Rectal smooth muscle tissue (tissue), 1 donor: Measurements from ENCODE around the gene LPP.

Experiments used
- H3K27ac ChIP-seq: one replicate; pipeline ENCODE4 v1.7.0; 2013; ENCODE audit warnings: low read depth, low read length, inconsistent platforms
- H3K27me3 ChIP-seq: one replicate; pipeline ENCODE4 v1.7.0; 2013; ENCODE audit warnings: low read length; ENCODE audit not compliant: control insufficient read depth, insufficient read depth
- H3K36me3 ChIP-seq: one replicate; pipeline ENCODE4 v1.7.0; 2013; ENCODE audit warnings: low read length; ENCODE audit not compliant: control insufficient read depth, insufficient read depth
- H3K4me1 ChIP-seq: one replicate; pipeline ENCODE4 v1.7.0; 2013; ENCODE audit warnings: low read length; ENCODE audit not compliant: control insufficient read depth, insufficient read depth
- H3K4me3 ChIP-seq: one replicate; pipeline ENCODE4 v1.7.0; 2013; ENCODE audit warnings: low read length
- H3K9ac ChIP-seq: one replicate; pipeline ENCODE4 v1.7.0; 2013; ENCODE audit warnings: low read length

Gene LPP

GRCh38 chr3:188257384-188258026 lies 103.5 kb downstream of the LPP start:
- no peaks in the 10 kb centered on the region for H3K27me3 ChIP-seq
- peak overlapping the region; percentile 66 for H3K27ac ChIP-seq
- peaks cover 41% of the 10 kb centered on the region for H3K4me1 ChIP-seq
- no peak overlapping the region for H3K4me3 ChIP-seq
- H3K36me3 ChIP-seq, result no peaks in the 10 kb centered on the region
- H3K9ac ChIP-seq, result no peak overlapping the region

GRCh38 chr3:188259191-188259590 lies 105.2 kb downstream of the LPP start:
- Histone ChIP-seq H3K4me1 (peaks cover 54% of the 10 kb centered on the region), H3K27me3 (no peaks in the 10 kb centered on the region), H3K36me3 (no peaks in the 10 kb centered on the region), H3K27ac (peak overlapping the region; percentile 64), H3K9ac (no peak overlapping the region), H3K4me3 (no peak overlapping the region)

GRCh38 chr3:188259596-188259995 lies 105.6 kb downstream of the LPP start:
- Histone ChIP-seq H3K4me1 (peaks cover 53% of the 10 kb centered on the region), H3K9ac (no peak overlapping the region), H3K27me3 (no peaks in the 10 kb centered on the region), H3K27ac (peak overlapping the region; percentile 64), H3K36me3 (no peaks in the 10 kb centered on the region), H3K4me3 (no peak overlapping the region)

- H3K27ac ChIP-seq, result peak overlapping the region; percentile 97
- H3K9ac ChIP-seq, result no peak overlapping the region
- H3K4me1 ChIP-seq, result peaks cover 61% of the 10 kb centered on the region
- H3K36me3 ChIP-seq, result no peaks in the 10 kb centered on the region
- no peak overlapping the region for H3K4me3 ChIP-seq
- no peaks in the 10 kb centered on the region for H3K27me3 ChIP-seq
Measured at GRCh38 chr3:188261011-188261410, 107.1 kb downstream of the LPP start.

- Histone ChIP-seq H3K27ac (peak overlapping the region; percentile 97), H3K9ac (no peak overlapping the region)
Measured at GRCh38 chr3:188262488-188262887, 108.5 kb downstream of the LPP start.

GRCh38 chr3:188262913-188263683 lies 109.1 kb downstream of the LPP start:
- no peaks in the 10 kb centered on the region for H3K36me3 ChIP-seq

More at GRCh38 chr3:188262488-188262887, 108.5 kb downstream of the LPP start:
- Histone ChIP-seq H3K36me3 (no peaks in the 10 kb centered on the region), H3K4me1 (peaks cover 63% of the 10 kb centered on the region), H3K27me3 (no peaks in the 10 kb centered on the region), H3K4me3 (no peak overlapping the region)

GRCh38 chr3:188264226-188265207 lies 110.6 kb downstream of the LPP start:
- no peak overlapping the region for H3K4me3 ChIP-seq
- H3K9ac ChIP-seq, result peak overlapping the region; percentile 57
- no peaks in the 10 kb centered on the region for H3K27me3 ChIP-seq
- peaks cover 69% of the 10 kb centered on the region for H3K4me1 ChIP-seq
- H3K36me3 ChIP-seq, result no peaks in the 10 kb centered on the region
- H3K27ac ChIP-seq, result peak overlapping the region; percentile 97

More at GRCh38 chr3:188262913-188263683, 109.1 kb downstream of the LPP start:
- no peak overlapping the region for H3K9ac ChIP-seq
- H3K27ac ChIP-seq, result peak overlapping the region; percentile 97
- H3K27me3 ChIP-seq, result no peaks in the 10 kb centered on the region
- peak overlapping the region; percentile 28 for H3K4me3 ChIP-seq
- H3K4me1 ChIP-seq, result peaks cover 63% of the 10 kb centered on the region

- H3K9ac ChIP-seq, result peak overlapping the region; percentile 41
- no peak overlapping the region for H3K4me3 ChIP-seq
Measured at GRCh38 chr3:188266562-188267274, 112.8 kb downstream of the LPP start.

GRCh38 chr3:188267790-188268335 lies 113.9 kb downstream of the LPP start:
- peaks cover 81% of the 10 kb centered on the region for H3K4me1 ChIP-seq
- no peaks in the 10 kb centered on the region for H3K27me3 ChIP-seq
- H3K27ac ChIP-seq, result peak overlapping the region; percentile 97
- H3K4me3 ChIP-seq, result no peak overlapping the region
- no peak overlapping the region for H3K9ac ChIP-seq
- no peaks in the 10 kb centered on the region for H3K36me3 ChIP-seq

More at GRCh38 chr3:188266562-188267274, 112.8 kb downstream of the LPP start:
- Histone ChIP-seq H3K27me3 (no peaks in the 10 kb centered on the region), H3K27ac (peak overlapping the region; percentile 97), H3K4me1 (peaks cover 83% of the 10 kb centered on the region), H3K36me3 (no peaks in the 10 kb centered on the region)

GRCh38 chr3:188268336-188268735 lies 114.4 kb downstream of the LPP start:
- Histone ChIP-seq H3K27me3 (no peaks in the 10 kb centered on the region), H3K27ac (peak overlapping the region; percentile 97), H3K9ac (no peak overlapping the region), H3K4me3 (no peak overlapping the region), H3K4me1 (peaks cover 79% of the 10 kb centered on the region), H3K36me3 (no peaks in the 10 kb centered on the region)

GRCh38 chr3:188269040-188269439 lies 115.1 kb downstream of the LPP start:
- Histone ChIP-seq H3K27ac (peak overlapping the region; percentile 97), H3K4me3 (no peak overlapping the region), H3K27me3 (no peaks in the 10 kb centered on the region), H3K9ac (no peak overlapping the region), H3K36me3 (no peaks in the 10 kb centered on the region), H3K4me1 (peaks cover 75% of the 10 kb centered on the region)
